GM21390 (cell line): ENCODE data around the gene PRKACB.
"Not testable (repeated sequence)": the region's sequence is repeated elsewhere in the genome, so short reads cannot be mapped to it uniquely, and the experiment has no call there.

Source experiments
- ATAC-seq: cut with Tn5 transposase; IDR thresholded peaks from one replicate; pipeline ENCODE4 v1.9.1; 2021; ENCODE audit not compliant: unreplicated experiment

PRKACB gene

GRCh38 chr1:84265867-84266266 is 121.8 kb downstream of the PRKACB start:
- ATAC-seq = no peak

GRCh38 chr1:84266748-84267147 is 122.7 kb downstream of the PRKACB start:
- ATAC-seq = no peak

- no peak for ATAC-seq
These were observed 123.4 kb downstream of the PRKACB start for GRCh38 chr1:84267476-84267875.

- ATAC-seq = no peak
These were observed 124.3 kb downstream of the PRKACB start for GRCh38 chr1:84268346-84268745.

GRCh38 chr1:84269306-84269705 is 125.2 kb downstream of the PRKACB start:
- ATAC-seq = no peak

GRCh38 chr1:84271441-84272151 is 127.5 kb downstream of the PRKACB start:
- peak; percentile 97 for ATAC-seq

- no peak for ATAC-seq
These were observed 128.3 kb downstream of the PRKACB start for GRCh38 chr1:84272401-84272800.

- no peak for ATAC-seq
These were observed 133.4 kb downstream of the PRKACB start for GRCh38 chr1:84277343-84278059.

- ATAC-seq = no peak
These were observed 134.8 kb downstream of the PRKACB start for GRCh38 chr1:84278905-84279304.

- ATAC-seq = no peak
These were observed 136.8 kb downstream of the PRKACB start for GRCh38 chr1:84280912-84281311.

- ATAC-seq = no peak
These were observed 138.8 kb downstream of the PRKACB start for GRCh38 chr1:84282780-84283333.

GRCh38 chr1:84283381-84283780 is 139.3 kb downstream of the PRKACB start:
- no peak for ATAC-seq

- no peak for ATAC-seq
These were observed 142.0 kb downstream of the PRKACB start for GRCh38 chr1:84286071-84286470.

- ATAC-seq = not testable (repeated sequence)
These were observed 143.3 kb downstream of the PRKACB start for GRCh38 chr1:84287389-84287788.
